ENCODE data around the gene NDC1.

Gene NDC1

GRCh38 chr1:53729456-53730223 is 108.5 kb downstream of the NDC1 start:
- DNase-seq, result no peak

GRCh38 chr1:53728702-53729455 is 109.2 kb downstream of the NDC1 start:
- no peak for DNase-seq

DNA sequence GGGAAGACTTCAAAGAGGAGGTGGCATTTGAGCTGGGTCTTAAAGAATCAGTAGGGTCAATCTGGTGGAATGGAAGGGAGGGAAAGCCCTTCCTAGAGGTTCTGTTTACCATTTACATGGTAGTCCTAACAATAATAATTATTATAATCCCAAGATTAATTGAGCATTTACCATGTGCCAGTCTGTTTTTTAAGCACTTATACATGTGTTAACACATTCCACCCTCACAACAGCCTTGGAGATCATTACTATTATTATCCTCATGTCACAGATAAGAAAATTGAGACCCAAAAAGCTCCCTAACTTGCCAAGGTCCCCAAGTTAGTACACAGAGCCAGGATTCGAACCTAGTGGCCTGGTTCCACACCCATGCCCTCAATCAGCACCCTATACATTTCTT is 109.9 kb downstream of the NDC1 start:
- no peak for DNase-seq

DNA sequence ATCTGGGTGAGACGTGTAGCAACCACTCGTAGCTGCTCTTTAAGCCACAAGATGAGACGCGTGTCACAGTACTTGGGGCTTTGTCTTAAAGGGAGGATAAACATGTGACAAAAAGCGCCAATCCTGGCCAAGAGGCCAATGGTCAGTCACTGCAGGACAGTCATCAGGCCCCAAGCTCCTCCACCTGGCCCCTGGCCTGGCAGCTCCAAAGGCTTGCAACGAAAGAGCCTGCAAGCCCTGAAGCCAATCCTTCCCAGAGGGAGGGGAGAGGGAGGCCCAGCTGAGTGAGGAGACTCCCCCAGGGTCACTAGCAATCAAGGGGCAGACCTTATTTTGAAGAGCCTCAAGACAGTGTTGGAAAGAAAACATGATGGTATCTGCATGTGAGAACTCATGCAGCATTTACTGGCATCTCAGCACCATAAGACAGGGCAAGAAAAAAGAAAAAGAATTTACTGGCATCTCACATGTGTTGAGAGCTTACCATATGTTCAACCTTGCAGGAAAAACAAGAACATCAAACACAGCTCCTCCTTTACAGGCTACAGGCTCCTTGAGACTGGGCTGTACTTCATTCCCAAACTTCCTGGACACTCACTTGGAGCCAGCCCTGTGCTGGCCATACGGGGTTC is 110.5 kb downstream of the NDC1 start:
- no peak for DNase-seq

DNA sequence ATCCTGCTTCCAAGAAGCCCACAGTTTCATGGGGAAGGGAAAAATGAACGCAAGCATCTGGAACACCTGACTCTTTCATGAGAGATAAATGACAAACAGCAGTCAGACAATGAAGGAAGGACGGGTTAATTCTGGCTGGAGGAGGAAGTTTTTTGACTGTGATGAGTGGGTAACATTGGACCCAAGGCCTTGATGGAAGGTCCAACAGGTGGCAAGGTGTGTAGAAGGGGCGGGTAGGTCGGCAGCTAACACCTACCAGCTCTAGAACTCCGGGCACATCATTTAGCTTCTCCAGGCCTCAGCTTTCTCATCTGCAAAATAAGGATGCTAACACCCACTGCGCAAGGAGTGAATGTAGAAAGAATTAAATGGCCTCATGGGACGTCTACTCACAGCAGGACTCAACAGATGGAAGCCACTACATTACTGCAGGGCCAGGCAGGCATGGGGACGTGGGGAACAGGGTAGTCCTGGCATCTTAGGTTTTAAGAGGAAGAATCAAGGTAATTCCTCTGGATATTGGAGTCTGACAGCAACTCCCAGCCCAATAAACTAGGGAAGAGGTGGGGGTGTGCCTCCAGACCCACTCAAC is 112.0 kb downstream of the NDC1 start:
- no peak for DNase-seq

DNA sequence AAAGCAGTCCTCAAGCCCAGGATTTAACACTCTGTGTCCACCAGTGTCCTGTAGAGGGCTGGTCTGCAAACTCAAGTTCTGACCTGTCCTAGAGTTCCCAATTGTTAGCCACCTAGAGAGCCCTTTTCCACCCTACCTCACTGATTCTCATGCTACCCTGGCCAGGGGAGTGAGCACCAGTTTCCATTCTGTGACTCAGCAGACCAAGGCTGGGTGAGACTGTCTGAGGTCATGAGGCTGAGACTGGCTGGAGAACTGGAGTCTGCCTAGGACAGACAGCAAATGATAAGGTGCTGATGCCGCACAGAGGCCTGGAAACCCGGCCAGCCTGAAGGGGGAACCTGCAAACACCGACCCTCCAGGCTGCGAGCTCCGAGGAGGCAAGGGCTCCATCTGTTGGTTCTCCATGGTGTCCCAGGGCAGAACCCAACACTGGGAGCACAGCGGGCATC is 112.8 kb downstream of the NDC1 start:
- DNase-seq, result no peak

- no peak for DNase-seq
Measured at GRCh38 chr1:53722025-53722424, 116.1 kb downstream of the NDC1 start.

DNA sequence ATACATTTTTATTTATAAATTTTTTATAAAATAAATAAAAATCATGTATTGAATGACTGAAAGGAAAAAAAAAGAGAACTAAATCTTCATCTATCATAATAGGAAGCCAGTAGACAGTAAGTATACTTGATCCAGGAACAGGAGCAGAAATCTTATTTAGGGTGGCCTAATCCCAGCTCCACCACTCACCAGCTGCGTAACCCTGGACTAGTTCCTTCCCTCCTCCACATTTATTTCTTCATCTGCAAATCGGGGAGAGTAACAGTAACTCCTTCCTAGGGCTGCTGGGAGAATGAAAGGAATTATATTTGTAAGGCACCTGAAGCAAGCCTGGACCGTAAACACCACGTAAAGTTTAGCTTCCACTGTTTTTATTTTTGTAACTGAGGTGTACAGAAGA is 117.0 kb downstream of the NDC1 start:
- DNase-seq, result no peak

- DNase-seq, result no peak
Measured at GRCh38 chr1:53719469-53719868, 118.6 kb downstream of the NDC1 start.

- no peak for DNase-seq
Measured at GRCh38 chr1:53718443-53718842, 119.7 kb downstream of the NDC1 start.

- DNase-seq, result no peak
Measured at GRCh38 chr1:53717025-53717804, 120.9 kb downstream of the NDC1 start.

- no peak for DNase-seq
Measured at GRCh38 chr1:53716150-53716549, 121.9 kb downstream of the NDC1 start.

- no peak for DNase-seq
Measured at GRCh38 chr1:53715478-53715877, 122.6 kb downstream of the NDC1 start.
